Measurements from ENCODE around the gene KRT5. TPM values are rescaled to one million over a fixed set of nuclear protein-coding genes. Genes with fewer than 3 reads are reported as not detected.

The KRT5 gene
- total RNA-seq, 1 donor from 2014 or later, result 0.16 TPM

DNA sequence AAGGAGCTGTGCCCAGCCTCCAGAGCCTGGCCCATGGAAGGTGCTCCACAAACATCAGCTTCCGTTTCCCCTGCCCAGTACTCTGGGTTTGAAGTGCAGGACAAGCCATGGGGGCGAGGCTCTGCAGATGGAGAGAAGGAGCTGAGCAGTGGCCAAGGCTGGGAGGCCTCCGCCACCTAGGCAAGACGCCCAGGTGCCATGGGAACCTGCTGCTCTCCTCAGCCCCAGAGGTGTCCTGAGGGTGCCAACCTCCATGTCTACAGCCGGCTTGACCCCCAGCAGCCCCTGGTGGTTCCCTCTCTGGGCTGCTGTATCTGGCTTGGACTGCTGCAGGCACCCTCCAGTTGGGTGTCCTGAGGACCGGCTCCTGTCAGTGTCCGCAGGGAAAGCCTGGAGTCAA, 20.3 kb upstream of the KRT5 start:
- intact Hi-C loops (cut with DNase I), result no loop called here

DNA sequence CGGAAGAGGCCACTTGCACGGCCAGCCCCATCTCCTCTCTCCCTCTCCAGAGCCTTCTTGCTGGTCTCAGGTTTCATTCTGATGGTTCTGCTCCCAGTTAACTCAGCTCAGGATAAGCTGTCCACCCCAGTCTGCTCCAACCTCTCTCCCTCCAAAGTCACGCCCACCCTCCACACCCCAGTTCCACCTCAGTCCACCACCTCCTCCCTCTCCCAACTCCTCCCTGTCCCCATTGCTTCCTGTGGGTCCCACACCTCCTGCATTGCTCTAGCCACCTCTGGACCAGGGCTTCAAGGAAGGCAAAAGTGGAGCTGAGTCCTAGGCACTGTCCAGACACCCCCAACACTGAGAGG, 19.6 kb upstream of the KRT5 start:
- ATAC-seq (no peak), DNase-seq (ENCODE audit: missing footprints) (no peak)
- intact Hi-C loops (cut with DNase I), result no loop called here

More for the DNA sequence above, 20.3 kb upstream of the KRT5 start:
- DNase-seq (ENCODE audit: missing footprints) (no peak), ATAC-seq (no peak)

DNA sequence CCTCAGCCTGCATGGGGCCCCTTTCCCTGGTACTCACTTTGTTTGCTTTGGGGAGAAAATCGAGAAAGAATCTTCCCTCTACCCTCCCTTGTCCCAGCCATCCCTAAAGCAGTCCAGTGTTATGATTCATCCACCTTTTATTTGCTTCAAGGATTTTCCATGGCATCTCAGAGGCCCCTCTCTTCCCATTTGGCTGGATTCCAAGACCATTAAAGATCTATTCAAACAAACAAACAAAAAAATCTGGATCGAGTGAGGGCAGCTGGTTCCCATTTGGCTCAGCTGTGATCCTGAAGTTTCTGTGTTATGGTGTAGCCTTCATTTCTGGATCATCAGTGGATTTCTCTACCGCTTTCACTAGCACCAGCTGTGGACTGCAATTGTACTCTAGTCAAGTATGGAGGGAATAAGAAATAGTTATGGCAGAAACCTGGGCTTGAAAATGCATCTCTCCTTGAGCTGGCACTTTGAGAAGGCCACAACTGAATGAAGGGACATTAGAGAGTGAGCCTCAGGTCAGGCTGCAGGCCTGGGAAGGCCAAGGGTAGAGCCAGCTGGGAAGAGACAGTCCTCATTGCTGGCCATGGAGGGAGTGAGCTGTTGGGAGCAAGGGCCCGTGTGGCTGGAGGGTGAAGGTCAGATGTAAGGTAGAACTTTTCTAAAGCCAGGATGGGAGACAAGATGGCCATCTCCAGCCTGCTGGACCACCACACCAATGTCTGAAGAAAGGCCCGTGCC, 19.1 kb upstream of the KRT5 start:
- ATAC-seq, result no peak
- DNase-seq (ENCODE audit: missing footprints), result no peak
- intact Hi-C loops (cut with DNase I), result no loop called here

- DNase-seq (ENCODE audit: missing footprints), result no peak
- intact Hi-C loops (cut with DNase I), result no loop called here
- no peak for ATAC-seq
Measured at GRCh38 chr12:52537101-52537500, 16.9 kb upstream of the KRT5 start.

DNA sequence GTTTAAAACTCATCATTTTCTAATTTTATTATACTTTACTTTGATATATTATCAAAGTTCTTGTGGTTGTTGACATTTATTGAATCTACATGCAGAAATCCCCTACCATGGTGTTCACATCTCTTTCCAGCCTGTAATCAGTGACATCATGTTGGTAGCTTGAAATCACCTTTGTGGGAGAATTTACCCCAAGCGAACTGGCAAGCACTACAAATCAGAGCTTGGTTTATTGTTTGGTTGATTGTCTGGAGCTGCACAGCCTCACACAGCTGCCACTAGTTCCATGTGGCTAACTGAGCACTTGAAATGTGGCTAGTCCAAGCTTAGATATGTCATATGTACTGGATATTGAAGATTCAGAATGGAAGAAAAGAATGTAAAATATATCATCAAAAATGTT, 15.4 kb upstream of the KRT5 start:
- intact Hi-C loops (cut with DNase I), result no loop called here
- DNase-seq (ENCODE audit: missing footprints) (no peak), ATAC-seq (no peak)

- intact Hi-C loops (cut with DNase I), result no loop called here
- no peak for ATAC-seq
- no peak for DNase-seq (ENCODE audit: missing footprints)
Measured at GRCh38 chr12:52534482-52534881, 14.3 kb upstream of the KRT5 start.

DNA sequence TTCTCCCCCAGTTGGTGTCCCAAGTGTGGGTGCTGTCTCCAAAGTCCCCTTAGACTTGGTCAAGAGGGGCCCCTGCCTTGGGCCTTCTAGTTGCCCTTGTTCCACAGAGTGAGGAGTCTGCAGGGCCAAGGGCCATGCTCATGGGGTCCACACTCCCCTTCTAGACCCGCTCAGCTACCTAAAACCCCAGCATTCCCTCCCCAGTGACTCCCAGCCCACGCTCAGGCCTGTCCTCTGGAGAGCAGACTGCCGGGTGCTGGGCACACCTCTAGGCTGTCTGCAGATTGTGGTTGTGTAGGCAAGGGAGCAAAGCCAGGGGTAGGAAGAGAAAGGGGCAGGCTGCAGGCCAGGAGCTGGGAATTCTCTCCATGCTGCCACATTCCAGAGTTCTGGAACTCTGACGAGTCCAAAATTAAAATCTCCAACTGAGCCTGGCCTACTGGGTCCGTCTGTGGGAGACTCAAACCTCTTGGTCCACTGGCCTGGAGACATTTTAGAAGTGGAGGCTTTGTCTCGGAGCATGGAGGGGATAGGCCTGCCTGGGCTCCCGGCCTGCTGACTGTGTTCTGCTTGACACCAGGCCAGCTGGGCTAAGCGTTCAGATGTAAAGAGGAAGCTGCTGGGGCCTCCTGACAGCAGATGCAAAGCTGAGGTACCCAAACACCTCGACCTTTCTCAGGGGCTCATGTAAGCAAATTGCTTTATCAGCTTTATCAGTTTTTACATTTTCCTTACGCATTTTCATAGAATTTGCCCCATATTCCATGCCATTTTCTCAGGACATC, 13.7 kb upstream of the KRT5 start:
- intact Hi-C loops (cut with DNase I), result no loop called here
- ATAC-seq (no peak), DNase-seq (ENCODE audit: missing footprints) (no peak)

DNA sequence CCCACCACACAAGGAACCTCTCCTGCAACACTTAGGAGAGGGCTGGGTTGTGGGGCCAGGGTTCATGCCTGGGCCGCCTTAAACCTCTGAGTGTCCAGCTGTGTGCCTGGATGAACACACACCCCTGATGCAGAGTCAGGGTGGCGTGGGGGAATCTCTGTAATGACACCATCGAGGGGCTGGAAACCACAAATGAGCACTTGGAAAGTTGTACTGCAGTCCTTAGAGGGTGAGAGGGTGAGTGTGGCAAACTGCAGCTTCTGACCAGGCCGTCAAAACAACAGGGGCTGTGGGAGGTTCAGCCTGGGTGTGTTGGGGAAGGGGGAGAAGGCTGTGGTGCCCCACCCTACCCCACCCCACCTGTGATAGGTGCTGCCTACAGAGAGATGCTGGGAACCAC, 12.4 kb upstream of the KRT5 start:
- no peak for DNase-seq (ENCODE audit: missing footprints)
- no peak for ATAC-seq
- intact Hi-C loops (cut with DNase I), result no loop called here

GRCh38 chr12:52531566-52532300, 11.5 kb upstream of the KRT5 start:
- DNase-seq (ENCODE audit: missing footprints), result no peak
- ATAC-seq, result peak; percentile 35
- intact Hi-C loops (cut with DNase I), result no loop called here

DNA sequence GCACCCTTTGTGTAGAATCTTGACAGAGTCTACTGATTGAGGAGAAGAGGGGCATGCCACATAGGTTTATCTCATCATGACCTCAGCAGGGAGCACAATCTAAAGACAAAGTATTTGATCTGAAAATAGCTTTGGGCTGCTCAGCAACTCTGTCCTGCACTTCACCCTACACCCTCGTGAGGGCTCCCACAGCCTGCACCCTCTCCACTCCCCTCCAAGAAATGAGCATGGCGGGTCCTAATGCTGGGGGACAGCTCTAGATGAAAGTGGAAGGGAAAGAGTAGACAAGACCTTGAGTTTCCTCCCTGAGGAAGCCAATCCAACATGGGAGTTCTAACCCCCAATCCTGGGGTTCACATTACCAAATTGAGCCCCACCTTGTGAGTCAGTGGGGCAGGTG, 10.7 kb upstream of the KRT5 start:
- ATAC-seq (no peak), DNase-seq (ENCODE audit: missing footprints) (no peak)
- intact Hi-C loops (cut with DNase I), result no loop called here

DNA sequence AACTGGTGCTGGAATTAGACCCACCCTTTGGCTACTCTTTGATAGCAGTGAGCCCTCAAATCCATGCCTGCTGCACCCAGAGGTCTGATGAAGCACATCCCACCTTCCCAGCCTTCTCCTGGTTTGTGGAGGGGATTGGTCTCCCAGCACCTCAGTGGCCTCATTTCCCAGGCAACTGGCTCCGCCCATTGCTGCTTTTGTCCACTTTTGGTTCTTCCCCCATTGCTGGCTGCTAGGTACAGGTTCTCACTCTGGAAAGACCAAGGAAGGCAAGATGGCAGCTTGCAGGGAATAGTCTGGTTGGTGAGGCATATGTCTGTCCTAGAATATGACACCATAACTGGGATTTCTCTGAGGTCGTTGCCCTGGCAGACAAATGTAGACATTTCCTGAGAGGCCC, 10.2 kb upstream of the KRT5 start:
- intact Hi-C loops (cut with DNase I), result no loop called here
- DNase-seq (ENCODE audit: missing footprints) (no peak), ATAC-seq (no peak)

GRCh38 chr12:52529846-52530245, 9.7 kb upstream of the KRT5 start:
- DNase-seq (ENCODE audit: missing footprints) (no peak), ATAC-seq (no peak)
- intact Hi-C loops (cut with DNase I), result no loop called here

- DNase-seq (ENCODE audit: missing footprints), result no peak
- no peak for ATAC-seq
- intact Hi-C loops (cut with DNase I), result no loop called here
Measured at GRCh38 chr12:52529417-52529816, 9.2 kb upstream of the KRT5 start.

DNA sequence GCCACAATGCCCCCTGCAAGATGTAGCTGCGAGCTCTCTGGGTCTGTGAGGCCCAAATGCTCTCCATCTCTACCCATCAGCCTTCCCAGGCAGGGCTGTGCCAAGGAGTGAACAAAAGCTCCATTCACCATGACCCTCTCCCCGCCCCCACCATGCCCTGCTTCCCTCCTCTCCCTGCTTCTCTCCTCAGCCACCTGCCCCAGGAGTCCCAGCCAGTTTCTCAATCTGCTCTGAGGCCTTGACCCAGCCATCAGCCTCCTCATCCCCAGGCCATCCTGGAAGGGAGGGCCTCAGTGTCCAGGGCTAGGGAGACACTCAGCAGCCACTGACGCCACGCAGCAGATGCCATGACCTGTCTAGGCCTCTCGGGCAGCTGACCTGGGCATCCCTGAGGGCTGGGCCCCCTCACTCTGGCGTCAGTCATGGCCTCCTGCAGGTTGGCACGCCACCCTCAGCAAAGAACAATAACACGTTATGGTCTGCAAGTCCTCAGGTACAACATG, 8.5 kb upstream of the KRT5 start:
- intact Hi-C loops (cut with DNase I), result no loop called here
- no peak for ATAC-seq
- no peak for DNase-seq (ENCODE audit: missing footprints)

GRCh38 chr12:52527121-52527800, 7.1 kb upstream of the KRT5 start:
- DNase-seq (ENCODE audit: missing footprints), result no peak
- ATAC-seq, result no peak
- intact Hi-C loops (cut with DNase I), result no loop called here

- no peak for DNase-seq (ENCODE audit: missing footprints)
- ATAC-seq, result no peak
- intact Hi-C loops (cut with DNase I), result no loop called here
Measured at GRCh38 chr12:52526511-52526951, 6.3 kb upstream of the KRT5 start.

DNA sequence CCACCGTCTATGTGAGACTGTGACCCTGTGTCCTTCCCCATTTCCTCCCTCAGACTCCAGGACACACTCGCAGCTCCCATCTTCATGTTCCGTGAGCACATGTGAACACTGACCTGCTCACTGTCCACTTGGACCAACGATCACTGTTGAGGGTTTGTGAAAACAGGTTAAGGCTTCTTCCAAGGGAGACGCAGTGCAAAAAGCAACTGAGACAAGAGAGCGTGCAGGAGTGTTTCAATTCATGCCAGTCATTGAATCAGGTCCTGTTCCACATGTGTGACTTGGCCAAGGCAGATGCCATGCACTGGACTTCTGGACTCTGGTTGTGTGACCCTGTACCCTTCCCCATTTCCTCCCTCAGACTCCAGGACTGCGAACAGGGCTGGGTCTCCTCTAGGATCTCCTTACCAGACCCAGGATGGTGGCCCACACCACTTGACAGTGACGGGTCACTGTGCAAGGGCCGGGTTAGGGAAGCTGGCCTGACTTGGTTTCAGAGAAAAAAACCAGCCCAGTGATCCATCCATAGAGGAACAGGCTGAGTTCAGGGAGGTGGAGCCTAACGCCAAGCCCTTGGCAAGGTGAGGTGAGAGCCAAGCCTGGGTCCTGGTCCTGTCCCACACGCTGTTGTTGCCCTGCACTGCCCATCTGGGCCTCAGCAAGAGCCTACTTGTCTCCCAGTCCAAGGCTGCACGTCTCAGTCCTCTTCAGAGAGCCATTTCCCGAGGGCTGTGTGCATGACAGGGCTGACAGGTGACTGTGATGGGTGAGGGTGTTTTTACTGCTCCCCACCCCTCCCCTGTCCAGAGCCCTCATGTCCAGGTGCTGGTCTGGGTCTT, 5.7 kb upstream of the KRT5 start:
- ATAC-seq (no peak), DNase-seq (ENCODE audit: missing footprints) (no peak)
- intact Hi-C loops (cut with DNase I), result no loop called here

- ATAC-seq (no peak), DNase-seq (ENCODE audit: missing footprints) (no peak)
- intact Hi-C loops (cut with DNase I), result no loop called here
Measured at GRCh38 chr12:52524898-52525591, 4.9 kb upstream of the KRT5 start.
